GM13977 (cell line): ENCODE measurements around the gene PLEKHH2.

Source experiments
- DNase-seq: peaks from one replicate; pipeline ENCODE4 v3.0.0; 2012; ENCODE audit warnings: low spot score
- CTCF ChIP-seq: IDR thresholded peaks from 2 replicates; pipeline ENCODE4 v1.5.1; 2012; ENCODE audit warnings: mild to moderate bottlenecking, control low read depth; ENCODE audit not compliant: insufficient read depth; ENCODE audit errors: extremely low read depth, missing control alignments
- in situ Hi-C: fragments of 300-500 bp; cut with MboI; formaldehyde crosslinking; loops from one replicate; pipeline ENCODE4 v1.12.0; 2022; ENCODE audit warnings: low sequenced_read_pairs, low pct_unique_long_range_greater_than_20kb, mixed read lengths, inconsistent platforms; ENCODE audit not compliant: unreplicated experiment

Gene PLEKHH2

GRCh38 chr2:43787895-43788294, 150.8 kb downstream of the PLEKHH2 start:
- DNase-seq, result no peak
- in situ Hi-C loops, result no loop called here
- TF ChIP-seq CTCF, result no peak

- no peak for TF ChIP-seq CTCF
- in situ Hi-C loops, result no loop called here
- DNase-seq, result no peak
These were observed 151.6 kb downstream of the PLEKHH2 start for GRCh38 chr2:43788646-43789045.

- TF ChIP-seq CTCF, result no peak
- no peak for DNase-seq
- in situ Hi-C loops, result no loop called here
These were observed 153.1 kb downstream of the PLEKHH2 start for GRCh38 chr2:43790147-43790546.

- DNase-seq, result no peak
- TF ChIP-seq CTCF, result no peak
- in situ Hi-C loops, result no loop called here
These were observed 154.1 kb downstream of the PLEKHH2 start for GRCh38 chr2:43791035-43791765.

- no peak for DNase-seq
- TF ChIP-seq CTCF, result no peak
- in situ Hi-C loops, result no loop called here
These were observed 155.6 kb downstream of the PLEKHH2 start for GRCh38 chr2:43792653-43793052.

- in situ Hi-C loops, result no loop called here
- DNase-seq, result no peak
- no peak for TF ChIP-seq CTCF
These were observed 157.9 kb downstream of the PLEKHH2 start for GRCh38 chr2:43794956-43795355.
